Mesendoderm (in vitro differentiated cells): Measurements from ENCODE around the gene RTN4R.
"Not testable (repeated sequence)": the region's sequence is repeated elsewhere in the genome, so short reads cannot be mapped to it uniquely, and the experiment has no call there.

Experiments
- DNase-seq: peaks from one replicate; pipeline ENCODE4 v3.0.0; 2013
- H2AK5ac ChIP-seq: 2 replicates; pipeline ENCODE4 v1.6.1; 2013; ENCODE audit warnings: low read length, inconsistent platforms
- H2BK120ac ChIP-seq: 2 replicates; pipeline ENCODE4 v1.6.1; 2013; ENCODE audit warnings: low read depth, mild to moderate bottlenecking, low read length, moderate library complexity, mixed read lengths
- H2BK15ac ChIP-seq: replicated peaks from 2 replicates; pipeline ENCODE4 v1.6.1; 2013; ENCODE audit warnings: low read depth, mild to moderate bottlenecking, moderate library complexity
- H2BK5ac ChIP-seq: 2 replicates; pipeline ENCODE4 v1.6.1; 2013; ENCODE audit warnings: low read length, inconsistent platforms
- H3K18ac ChIP-seq: 2 replicates; pipeline ENCODE4 v1.6.1; 2013; ENCODE audit warnings: mild to moderate bottlenecking, low read length, mixed read lengths
- H3K23ac ChIP-seq: one replicate; pipeline ENCODE4 v1.6.1; 2013; ENCODE audit warnings: low read length
- H3K27ac ChIP-seq: 2 replicates; pipeline ENCODE4 v1.5.1; 2013; ENCODE audit warnings: low read depth, mild to moderate bottlenecking, inconsistent platforms, low read length, moderate library complexity
- H3K27me3 ChIP-seq: 2 replicates; pipeline ENCODE4 v1.6.1; 2013; ENCODE audit warnings: low read length, control low read depth, mild to moderate bottlenecking, inconsistent platforms; ENCODE audit not compliant: insufficient read depth, poor library complexity
- H3K36me3 ChIP-seq: 2 replicates; pipeline ENCODE4 v1.6.1; 2013; ENCODE audit warnings: low read length, inconsistent platforms; ENCODE audit not compliant: control insufficient read depth, insufficient read depth
- H3K4ac ChIP-seq: one replicate; pipeline ENCODE4 v1.6.1; 2013; ENCODE audit warnings: low read depth, mild to moderate bottlenecking, low read length, moderate library complexity
- H3K4me1 ChIP-seq: 2 replicates; pipeline ENCODE4 v1.6.1; 2013; ENCODE audit warnings: low read depth, low read length, inconsistent platforms; ENCODE audit not compliant: control insufficient read depth
- H3K4me2 ChIP-seq: 2 replicates; pipeline ENCODE4 v1.6.1; 2013; ENCODE audit warnings: low read length
- H3K4me3 ChIP-seq: 2 replicates; pipeline ENCODE4 v1.5.1; 2013; ENCODE audit warnings: mild to moderate bottlenecking, low read length
- H3K56ac ChIP-seq: one replicate; pipeline ENCODE4 v1.6.1; 2013; ENCODE audit warnings: low read length
- H3K79me1 ChIP-seq: 2 replicates; pipeline ENCODE4 v1.6.1; 2013; ENCODE audit warnings: low read length, inconsistent platforms
- H3K79me2 ChIP-seq: 2 replicates; pipeline ENCODE4 v1.6.1; 2013; ENCODE audit warnings: mild to moderate bottlenecking, low read length; ENCODE audit not compliant: control insufficient read depth, insufficient read depth
- H3K9ac ChIP-seq: 2 replicates; pipeline ENCODE4 v1.6.1; 2013; ENCODE audit warnings: low read length, inconsistent platforms
- H4K5ac ChIP-seq: one replicate; pipeline ENCODE4 v1.6.1; 2013; ENCODE audit warnings: low read length
- H4K8ac ChIP-seq: one replicate; pipeline ENCODE4 v1.6.1; 2013; ENCODE audit warnings: low read depth, mild to moderate bottlenecking, control low read depth, low read length, moderate library complexity
- WGBS: extraction: QIAGEN DNeasy Blood & Tissue Kit; methylation state at CpG from one replicate; pipeline ENCODE4 v1.1.7; 2013; ENCODE audit warnings: low lambda C conversion rate, missing lambda C conversion rate; ENCODE audit not compliant: insufficient coverage; ENCODE audit errors: extremely low coverage; 5-methylcytosine and 5-hydroxymethylcytosine counted together

Gene RTN4R

DNA sequence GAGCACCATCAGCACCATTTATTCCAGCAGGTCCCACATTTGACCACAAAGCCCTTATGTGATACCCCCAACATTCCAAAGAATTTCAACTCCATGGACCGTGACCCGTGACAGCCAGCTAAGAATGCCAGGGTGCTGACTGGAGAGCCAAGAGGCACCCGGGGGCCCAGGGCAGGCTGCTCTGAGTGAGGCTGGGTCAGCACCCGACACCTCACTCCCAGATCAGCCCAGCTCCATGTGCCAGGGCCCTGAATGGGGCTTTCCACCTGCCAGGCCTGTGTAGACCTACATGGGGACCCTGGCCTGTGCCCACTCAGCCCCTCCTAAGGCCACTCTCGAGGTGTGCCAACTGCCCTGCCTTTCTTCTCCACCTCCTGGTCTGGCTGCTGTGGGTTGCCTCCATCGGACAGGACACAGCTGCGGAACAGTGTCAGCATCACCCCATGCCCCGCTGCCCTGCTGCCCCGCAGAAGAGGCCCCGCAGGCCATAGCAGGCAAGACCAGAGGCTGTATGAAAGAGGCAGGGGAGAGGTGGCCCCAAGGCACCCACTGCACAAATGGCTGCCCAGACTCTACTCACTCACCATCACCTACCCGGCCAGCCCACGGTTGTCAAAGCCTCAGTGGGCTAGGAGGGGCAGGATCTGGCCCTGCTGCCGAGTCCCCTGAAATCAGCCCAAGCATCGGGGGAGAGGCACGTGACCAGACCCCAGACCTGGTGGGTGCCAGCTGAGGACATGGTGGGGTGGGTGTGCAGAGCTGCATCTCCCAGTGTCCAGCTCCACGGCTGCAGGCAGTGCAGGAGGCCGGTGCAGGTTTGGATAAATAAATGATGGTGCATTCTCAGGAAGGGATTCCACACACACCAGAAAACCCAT, 4.5 kb downstream of the RTN4R start:
- H2BK5ac ChIP-seq, H4K5ac ChIP-seq, DNase-seq, H3K36me3 ChIP-seq, H3K79me1 ChIP-seq, H3K9ac ChIP-seq, H2AK5ac ChIP-seq, H3K79me2 ChIP-seq, H3K56ac ChIP-seq, H2BK15ac ChIP-seq, H3K18ac ChIP-seq, H3K4me2 ChIP-seq, H3K4me3 ChIP-seq, H3K4me1 ChIP-seq, H3K27ac ChIP-seq, H3K4ac ChIP-seq, H3K23ac ChIP-seq, H3K27me3 ChIP-seq, H2BK120ac ChIP-seq, H4K8ac ChIP-seq: not testable (repeated sequence)
- WGBS = no CpG with 5 or more reads among the region's 17 CpGs

DNA sequence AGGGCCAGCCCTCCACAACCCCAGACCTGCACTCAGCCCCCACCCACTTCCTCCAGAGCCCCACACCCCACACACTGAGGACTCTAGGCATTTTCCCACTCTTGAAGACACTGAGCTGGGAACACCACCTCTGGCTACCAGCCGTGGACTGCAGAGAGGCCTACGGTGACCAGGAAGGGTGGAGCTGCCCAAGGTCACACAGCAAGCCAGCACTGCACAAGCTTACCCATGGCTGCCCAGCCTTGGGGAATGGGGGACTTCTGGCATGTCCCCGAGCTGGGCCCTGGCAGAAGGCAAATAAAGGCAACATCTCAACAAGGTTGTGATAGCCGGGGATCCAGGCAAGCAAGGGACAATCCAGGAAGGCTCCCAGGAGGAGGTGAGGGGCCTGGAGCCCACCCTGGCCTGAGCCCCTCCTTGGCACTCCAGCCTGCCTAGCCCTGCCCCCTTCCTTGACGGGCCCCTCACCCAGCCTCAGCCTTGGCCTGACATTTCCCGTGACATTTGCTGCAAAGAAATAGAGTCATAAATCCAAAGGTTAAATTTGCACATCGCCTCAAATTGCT, 5.5 kb downstream of the RTN4R start:
- H2BK5ac ChIP-seq = no peak overlapping the region
- no peak overlapping the region for H4K8ac ChIP-seq
- H3K23ac ChIP-seq = no peak overlapping the region
- H4K5ac ChIP-seq = no peak overlapping the region
- no peak overlapping the region for H3K4me3 ChIP-seq
- no peak overlapping the region for H3K4me2 ChIP-seq
- no peak overlapping the region for H2BK15ac ChIP-seq
- H3K36me3 ChIP-seq = no peaks in the 10 kb centered on the region
- no peak for DNase-seq
- no peaks in the 10 kb centered on the region for H3K79me2 ChIP-seq
- H3K4ac ChIP-seq = no peak overlapping the region
- no peak overlapping the region for H2AK5ac ChIP-seq
- H3K9ac ChIP-seq = no peak overlapping the region
- no peak overlapping the region for H3K18ac ChIP-seq
- H2BK120ac ChIP-seq = no peak overlapping the region
- H3K4me1 ChIP-seq = no peaks in the 10 kb centered on the region
- no peak overlapping the region for H3K56ac ChIP-seq
- no CpG with 5 or more reads among the region's 7 CpGs for WGBS
- H3K27ac ChIP-seq = no peak overlapping the region
- H3K79me1 ChIP-seq = peaks cover 3% of the 10 kb centered on the region
- H3K27me3 ChIP-seq = no peaks in the 10 kb centered on the region

DNA sequence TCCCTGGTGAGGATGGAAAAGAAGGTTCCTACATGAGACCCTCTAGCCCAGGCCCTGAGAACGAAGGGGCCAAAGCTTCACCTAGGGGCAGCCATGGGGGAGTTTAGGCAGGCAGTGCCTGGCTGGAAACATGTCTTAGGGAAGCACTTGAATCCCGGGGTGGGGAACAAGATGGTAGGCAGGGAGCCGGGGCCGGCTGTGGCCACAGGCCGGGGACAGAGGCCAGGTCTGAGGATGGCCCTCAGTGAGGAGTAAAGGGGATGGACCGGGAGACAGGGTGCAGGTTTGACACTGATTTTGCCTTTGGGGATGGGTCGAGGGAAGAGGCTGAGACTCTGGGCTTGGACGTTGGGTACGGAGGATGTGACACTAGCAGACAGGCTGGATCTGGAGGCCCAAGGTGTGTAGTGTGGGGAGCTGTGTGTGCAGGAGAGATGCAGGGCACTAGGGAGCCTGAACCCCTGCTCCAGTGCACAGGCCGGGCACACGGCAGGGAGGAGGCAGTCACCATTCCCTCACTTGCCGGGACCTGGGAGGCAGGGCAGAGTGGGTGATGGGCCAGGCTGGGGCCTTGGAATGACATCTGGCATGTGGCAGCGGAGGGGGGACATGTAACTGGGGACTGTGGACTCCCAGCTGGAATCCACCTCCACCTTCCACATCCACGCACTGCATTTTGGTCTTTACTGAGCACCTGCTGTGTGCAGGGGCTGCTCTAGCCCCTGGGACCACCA, 6.1 kb downstream of the RTN4R start:
- Histone ChIP-seq H4K8ac (no peak overlapping the region), H3K4me3 (no peak overlapping the region), H3K27ac (no peak overlapping the region), H4K5ac (no peak overlapping the region), H3K56ac (no peak overlapping the region), H2BK120ac (no peak overlapping the region), H2BK5ac (no peak overlapping the region), H3K27me3 (no peaks in the 10 kb centered on the region), H3K18ac (no peak overlapping the region), H2AK5ac (no peak overlapping the region), H3K4me2 (no peak overlapping the region), H3K4ac (no peak overlapping the region), H3K36me3 (no peaks in the 10 kb centered on the region), H3K79me2 (no peaks in the 10 kb centered on the region), H3K9ac (no peak overlapping the region), H3K4me1 (no peaks in the 10 kb centered on the region), H2BK15ac (no peak overlapping the region), H3K79me1 (peaks cover 3% of the 10 kb centered on the region), H3K23ac (no peak overlapping the region)
- WGBS = no CpG with 5 or more reads among the region's 14 CpGs
- DNase-seq = no peak

DNA sequence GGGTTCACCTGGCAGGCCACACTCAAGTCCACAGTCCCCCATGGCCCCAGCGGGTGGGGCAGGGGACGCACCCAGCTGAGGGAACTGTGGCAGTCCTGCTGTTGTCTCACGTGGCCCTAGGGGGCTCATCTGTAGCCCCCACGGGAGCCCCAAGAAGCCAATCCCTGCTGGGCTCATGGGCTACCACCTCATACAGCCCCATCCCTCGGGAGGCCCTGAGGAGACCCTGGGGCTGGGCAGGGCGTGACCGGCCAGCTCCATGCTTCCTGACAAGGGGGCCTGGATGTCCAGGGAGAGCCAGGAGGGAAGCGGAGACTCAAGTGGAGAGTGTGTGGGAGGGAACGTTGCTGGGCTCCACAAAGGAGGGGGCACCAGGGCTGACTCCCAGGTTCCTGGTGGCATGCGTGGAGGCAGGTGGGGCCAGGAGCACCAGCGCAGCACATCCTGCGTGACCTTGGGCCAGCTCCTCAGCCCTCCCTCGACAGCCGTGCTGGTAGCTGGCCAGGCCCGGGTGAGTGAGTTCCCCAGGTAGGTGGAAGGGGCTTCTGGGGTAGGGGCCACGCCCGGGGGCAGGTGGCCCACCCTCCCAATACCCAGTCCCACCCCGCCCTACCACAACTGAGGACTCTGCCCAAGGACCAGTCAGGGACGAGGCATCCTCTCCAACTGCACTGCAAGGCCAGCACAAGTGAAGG, 7.9 kb downstream of the RTN4R start:
- peaks cover 3% of the 10 kb centered on the region for H3K79me1 ChIP-seq
- H4K8ac ChIP-seq = no peak overlapping the region
- DNase-seq = no peak
- H4K5ac ChIP-seq = no peak overlapping the region
- H2AK5ac ChIP-seq = no peak overlapping the region
- no peaks in the 10 kb centered on the region for H3K27me3 ChIP-seq
- no peak overlapping the region for H3K56ac ChIP-seq
- no peak overlapping the region for H3K4me3 ChIP-seq
- no peaks in the 10 kb centered on the region for H3K79me2 ChIP-seq
- no peak overlapping the region for H3K4ac ChIP-seq
- H2BK15ac ChIP-seq = no peak overlapping the region
- WGBS = no CpG with 5 or more reads among the region's 19 CpGs
- H3K18ac ChIP-seq = no peak overlapping the region
- H3K9ac ChIP-seq = no peak overlapping the region
- H3K36me3 ChIP-seq = no peaks in the 10 kb centered on the region
- no peaks in the 10 kb centered on the region for H3K4me1 ChIP-seq
- H3K27ac ChIP-seq = no peak overlapping the region
- no peak overlapping the region for H2BK5ac ChIP-seq
- no peak overlapping the region for H3K4me2 ChIP-seq
- no peak overlapping the region for H3K23ac ChIP-seq
- no peak overlapping the region for H2BK120ac ChIP-seq

DNA sequence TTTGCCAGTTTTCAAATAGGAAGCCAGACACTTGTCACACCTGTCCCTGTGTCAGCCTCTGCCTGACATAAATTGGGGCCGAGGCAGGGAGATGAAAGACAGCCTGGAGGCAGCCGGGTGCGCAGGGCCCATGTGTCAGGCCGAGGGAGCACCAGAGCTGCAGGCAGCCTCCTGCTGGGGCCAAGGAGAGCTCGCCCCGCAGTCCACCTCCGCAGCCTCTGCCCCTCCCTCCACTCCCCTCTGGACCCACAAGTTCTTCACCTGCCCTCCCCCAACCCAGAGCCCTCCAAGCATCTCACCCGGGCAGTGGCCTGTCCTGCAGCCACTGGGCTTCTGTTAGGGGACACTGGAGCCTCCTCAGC, 8.8 kb downstream of the RTN4R start:
- no peak overlapping the region for H4K8ac ChIP-seq
- H2AK5ac ChIP-seq = no peak overlapping the region
- H2BK15ac ChIP-seq = no peak overlapping the region
- no peak overlapping the region for H4K5ac ChIP-seq
- WGBS = no CpG with 5 or more reads among the region's 8 CpGs
- peaks cover 3% of the 10 kb centered on the region for H3K79me1 ChIP-seq
- H3K27me3 ChIP-seq = no peaks in the 10 kb centered on the region
- no peaks in the 10 kb centered on the region for H3K79me2 ChIP-seq
- DNase-seq = no peak
- H3K23ac ChIP-seq = no peak overlapping the region
- H3K18ac ChIP-seq = no peak overlapping the region
- H3K56ac ChIP-seq = no peak overlapping the region
- no peaks in the 10 kb centered on the region for H3K4me1 ChIP-seq
- H3K4me3 ChIP-seq = no peak overlapping the region
- H2BK5ac ChIP-seq = no peak overlapping the region
- no peak overlapping the region for H3K4me2 ChIP-seq
- H3K9ac ChIP-seq = no peak overlapping the region
- no peak overlapping the region for H2BK120ac ChIP-seq
- H3K36me3 ChIP-seq = no peaks in the 10 kb centered on the region
- no peak overlapping the region for H3K4ac ChIP-seq
- no peak overlapping the region for H3K27ac ChIP-seq
